ENCODE results near the gene APOBR. TPM values are rescaled to one million over a fixed set of nuclear protein-coding genes. Genes with fewer than 3 reads are reported as not detected.
"Not testable (repeated sequence)": the region's sequence is repeated elsewhere in the genome, so short reads cannot be mapped to it uniquely, and the experiment has no call there.

The APOBR gene
- total and polyA plus RNA-seq, 11 donors: 0.15 to 4.7 (median 0.79) TPM

DNA sequence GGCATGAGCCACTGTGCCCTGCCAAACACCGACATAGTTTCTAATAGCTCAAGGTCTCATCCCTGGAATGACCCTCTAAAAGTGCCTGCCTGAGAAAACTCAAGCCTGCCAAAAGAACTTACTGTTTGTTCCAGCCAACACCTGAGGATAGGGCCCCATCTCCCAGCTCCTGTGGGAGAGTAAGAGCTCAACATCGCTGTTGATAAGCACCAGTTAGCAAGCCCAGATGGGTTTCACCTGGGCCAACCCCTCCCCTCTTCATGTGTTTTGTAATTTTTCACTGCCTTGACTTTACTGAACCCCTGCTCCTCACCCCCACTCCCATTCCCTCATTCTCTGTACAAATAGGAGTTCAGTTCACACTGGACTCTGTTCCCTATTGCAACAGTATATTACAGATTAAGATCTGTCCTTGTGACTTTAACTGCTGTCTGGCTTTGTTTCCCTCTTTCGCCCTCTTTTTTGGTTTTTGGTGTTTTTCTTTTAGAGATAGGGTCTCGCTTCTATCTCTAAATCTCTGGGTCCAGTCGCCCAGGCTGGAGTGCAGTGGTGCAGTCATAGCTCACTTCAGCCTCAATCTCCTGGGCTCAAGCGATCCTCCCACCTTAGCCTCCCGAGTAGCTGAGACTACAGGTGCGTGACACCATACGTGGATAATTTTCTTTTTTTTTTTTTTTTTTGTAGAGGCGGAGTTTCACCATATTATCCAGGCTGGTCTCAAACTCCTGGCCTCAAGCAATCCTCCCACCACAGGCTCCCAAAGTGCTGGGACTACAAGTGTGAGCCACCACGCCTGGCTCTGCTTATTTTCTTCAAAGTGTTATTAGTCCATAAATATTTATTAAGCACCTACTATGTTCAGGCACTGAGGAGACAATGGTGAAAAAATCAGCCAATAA is 32.0 kb downstream of the APOBR start:
- no peaks in the 10 kb centered on the region for H3K27me3 ChIP-seq
- intact Hi-C loops (cut with DNase I): no loop called here
- H3K4me3 ChIP-seq: no peak overlapping the region
- no peak for TF ChIP-seq POLR2A (IDR thresholded peaks at IDR 0.05)
- TF ChIP-seq, protein P1, sequence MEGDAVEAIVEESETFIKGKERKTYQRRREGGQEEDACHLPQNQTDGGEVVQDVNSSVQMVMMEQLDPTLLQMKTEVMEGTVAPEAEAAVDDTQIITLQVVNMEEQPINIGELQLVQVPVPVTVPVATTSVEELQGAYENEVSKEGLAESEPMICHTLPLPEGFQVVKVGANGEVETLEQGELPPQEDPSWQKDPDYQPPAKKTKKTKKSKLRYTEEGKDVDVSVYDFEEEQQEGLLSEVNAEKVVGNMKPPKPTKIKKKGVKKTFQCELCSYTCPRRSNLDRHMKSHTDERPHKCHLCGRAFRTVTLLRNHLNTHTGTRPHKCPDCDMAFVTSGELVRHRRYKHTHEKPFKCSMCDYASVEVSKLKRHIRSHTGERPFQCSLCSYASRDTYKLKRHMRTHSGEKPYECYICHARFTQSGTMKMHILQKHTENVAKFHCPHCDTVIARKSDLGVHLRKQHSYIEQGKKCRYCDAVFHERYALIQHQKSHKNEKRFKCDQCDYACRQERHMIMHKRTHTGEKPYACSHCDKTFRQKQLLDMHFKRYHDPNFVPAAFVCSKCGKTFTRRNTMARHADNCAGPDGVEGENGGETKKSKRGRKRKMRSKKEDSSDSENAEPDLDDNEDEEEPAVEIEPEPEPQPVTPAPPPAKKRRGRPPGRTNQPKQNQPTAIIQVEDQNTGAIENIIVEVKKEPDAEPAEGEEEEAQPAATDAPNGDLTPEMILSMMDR (IDR thresholded peaks at IDR 0.05): no peak
- WGBS, 4 donors: 88 to 92% (median 90%) methylated on average over 11 of the region's 11 CpGs
- H3K9me3 ChIP-seq: no peaks in the 10 kb centered on the region
- DNase-seq (no peak), ATAC-seq (no peak)
- peaks cover 0 to 13% (median 0%) of the 10 kb centered on the region in 12 donors for H3K4me1 ChIP-seq
- H3K36me3 ChIP-seq: no peaks in the 10 kb centered on the region
- H3K27ac ChIP-seq: no peak overlapping the region

- peaks cover 0 to 21% (median 5%) of the 10 kb centered on the region in 12 donors for H3K4me1 ChIP-seq
- H3K27ac ChIP-seq; H3K9me3 ChIP-seq; H3K27me3 ChIP-seq; H3K4me3 ChIP-seq; intact Hi-C loops (cut with DNase I); DNase-seq; H3K36me3 ChIP-seq; ATAC-seq: not testable (repeated sequence)
- 89 to 97% (median 93%) methylated on average over 7 of the region's 7 CpGs for whole genome bisulfite sequencing, 4 donors
Measured at GRCh38 chr16:28527100-28527785, 32.8 kb downstream of the APOBR start.

DNA sequence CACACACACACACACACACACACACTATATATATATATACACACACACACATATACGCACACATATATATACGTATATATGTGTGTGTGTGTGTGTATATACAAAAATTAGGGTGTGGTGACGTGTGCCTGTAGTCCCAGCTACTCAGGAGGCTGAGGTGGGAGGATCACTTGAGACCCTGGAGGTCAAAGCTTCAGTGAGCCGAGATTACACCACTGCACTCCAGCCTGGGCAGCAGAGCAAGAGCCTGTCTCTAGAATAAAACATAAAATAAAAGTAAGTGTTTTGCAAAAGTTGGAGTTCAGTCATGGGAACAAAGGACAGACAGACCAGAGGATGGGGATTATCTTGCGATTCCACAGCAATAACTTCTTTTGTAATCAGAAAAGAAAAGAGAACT is 33.5 kb downstream of the APOBR start:
- no peak for ATAC-seq
- 86 to 90% (median 88%) methylated on average over 5 of the region's 5 CpGs for WGBS, 4 donors
- peaks cover 0 to 28% (median 11%) of the 10 kb centered on the region in 12 donors for H3K4me1 ChIP-seq
- no peaks in the 10 kb centered on the region for H3K36me3 ChIP-seq
- no peak overlapping the region for H3K27ac ChIP-seq
- no peaks in the 10 kb centered on the region for H3K27me3 ChIP-seq
- intact Hi-C loops (cut with DNase I): no loop called here
- H3K9me3 ChIP-seq: no peaks in the 10 kb centered on the region
- no peak overlapping the region for H3K4me3 ChIP-seq
- no peak for DNase-seq
- no peak for TF ChIP-seq POLR2A (IDR thresholded peaks at IDR 0.05)
- TF ChIP-seq, protein P1 (IDR thresholded peaks at IDR 0.05): no peak

GRCh38 chr16:28528463-28528867 is 34.0 kb downstream of the APOBR start:
- Histone ChIP-seq H3K9me3 (no peaks in the 10 kb centered on the region), H3K27ac (no peak overlapping the region), H3K36me3 (no peaks in the 10 kb centered on the region), H3K4me1 (peaks cover 0 to 33% (median 12%) of the 10 kb centered on the region in 12 donors), H3K27me3 (no peaks in the 10 kb centered on the region), H3K4me3 (no peak overlapping the region)
- TF ChIP-seq POLR2A (IDR thresholded peaks at IDR 0.05): no peak
- TF ChIP-seq, protein P1 (IDR thresholded peaks at IDR 0.05): no peak
- no peak for DNase-seq
- 55 to 74% (median 65%) methylated on average over 5 of the region's 5 CpGs for WGBS, 4 donors
- intact Hi-C loops (cut with DNase I): no loop called here
- ATAC-seq: no peak
